CD8-positive, alpha-beta memory T cell (primary cell): ENCODE results near the gene ELOVL1. TPM values are rescaled to one million over a fixed set of nuclear protein-coding genes. Genes with fewer than 3 reads are reported as not detected.

Source experiments
- CTCF ChIA-PET: fragments of 350-600 bp; sonication (Branson Sonifier 250); formaldehyde crosslinking; loops from one replicate; lab custom pipeline; 2021; ENCODE audit warnings: antibody characterized with exemption; lab: Charles Lee
- POLR2A ChIA-PET: fragments of 350-600 bp; sonication (Branson Sonifier 250); formaldehyde crosslinking; loops from one replicate; lab custom pipeline; 2021; ENCODE audit warnings: antibody characterized with exemption; lab: Charles Lee
- DNase-seq, 5 donors: peaks; one replicate each; pipeline versions ENCODE4 v3.0.0 to v3.0.0-alpha.2; 2020 to 2022; ENCODE audit warnings: mixed read lengths in 1 of 5
- H3K27ac ChIP-seq: one replicate; pipeline ENCODE4 v1.7.0; 2013; ENCODE audit warnings: low read depth, mild to moderate bottlenecking, low read length, moderate library complexity
- H3K27me3 ChIP-seq: 2 replicates; pipeline ENCODE4 v1.7.0; 2013; ENCODE audit warnings: low read length, mild to moderate bottlenecking; ENCODE audit not compliant: insufficient read depth, poor library complexity, severe bottlenecking
- H3K36me3 ChIP-seq: 2 replicates; pipeline ENCODE4 v1.7.0; 2013; ENCODE audit warnings: mild to moderate bottlenecking, low read length, moderate library complexity; ENCODE audit not compliant: insufficient read depth
- H3K4me1 ChIP-seq: 2 replicates; pipeline ENCODE4 v1.7.0; 2013; ENCODE audit warnings: mild to moderate bottlenecking, low read length, moderate library complexity; ENCODE audit not compliant: insufficient read depth
- H3K4me3 ChIP-seq: 2 replicates; pipeline ENCODE4 v1.7.0; 2013; ENCODE audit warnings: mild to moderate bottlenecking, low read length
- H3K9me3 ChIP-seq: 2 replicates; pipeline ENCODE4 v1.7.0; 2013; ENCODE audit warnings: mild to moderate bottlenecking, low read length
- H3K27ac Mint-ChIP-seq, 8 donors: one replicate each; pipeline ENCODE4 v1.8.0; 2020 to 2021; ENCODE audit warnings: mixed read lengths in 8 of 8, mild to moderate bottlenecking in 6 of 8, inconsistent platforms in 3 of 8, moderate library complexity in 3 of 8
- H3K27me3 Mint-ChIP-seq, 2 donors: one replicate each; pipeline ENCODE4 v1.8.0; 2020 to 2021; ENCODE audit warnings: mixed read lengths in 2 of 2, mild to moderate bottlenecking in 1 of 2, moderate library complexity in 1 of 2
- H3K36me3 Mint-ChIP-seq, 3 donors: one replicate each; pipeline ENCODE4 v1.8.0; 2020 to 2021; ENCODE audit warnings: mixed read lengths in 3 of 3, inconsistent platforms in 1 of 3, mild to moderate bottlenecking in 1 of 3
- H3K4me1 Mint-ChIP-seq, 3 donors: one replicate each; pipeline ENCODE4 v1.8.0; 2020 to 2021; ENCODE audit warnings: mixed read lengths in 3 of 3, inconsistent platforms in 1 of 3, mild to moderate bottlenecking in 1 of 3
- H3K4me3 Mint-ChIP-seq, 7 donors: one replicate each; pipeline ENCODE4 v1.8.0; 2020 to 2021; ENCODE audit warnings: mixed read lengths in 7 of 7, mild to moderate bottlenecking in 6 of 7, moderate library complexity in 4 of 7, inconsistent platforms in 2 of 7
- H3K9me3 Mint-ChIP-seq, 5 donors: one replicate each; pipeline ENCODE4 v1.8.0; 2020 to 2022; ENCODE audit warnings: mixed read lengths in 5 of 5, mild to moderate bottlenecking in 3 of 5, moderate library complexity in 2 of 5, inconsistent platforms in 1 of 5
- polyA plus RNA-seq: library from polyadenylated mRNA; unstranded; fragments of 300-500 nt; fragmentation: Illumina TruSeq; gene quantifications from one replicate; pipeline ENCODE4 v1.2.3, GENCODE V29; 2021
- total RNA-seq, 2 experiments: library from RNA; stranded (reverse); gene quantifications; one replicate each; pipeline ENCODE4 v1.2.3, GENCODE V29; 2021

Gene ELOVL1
- total and polyA plus RNA-seq, 3 experiments from 2014 or later = 83.9 to 98.8 (median 89.1) TPM

DNA sequence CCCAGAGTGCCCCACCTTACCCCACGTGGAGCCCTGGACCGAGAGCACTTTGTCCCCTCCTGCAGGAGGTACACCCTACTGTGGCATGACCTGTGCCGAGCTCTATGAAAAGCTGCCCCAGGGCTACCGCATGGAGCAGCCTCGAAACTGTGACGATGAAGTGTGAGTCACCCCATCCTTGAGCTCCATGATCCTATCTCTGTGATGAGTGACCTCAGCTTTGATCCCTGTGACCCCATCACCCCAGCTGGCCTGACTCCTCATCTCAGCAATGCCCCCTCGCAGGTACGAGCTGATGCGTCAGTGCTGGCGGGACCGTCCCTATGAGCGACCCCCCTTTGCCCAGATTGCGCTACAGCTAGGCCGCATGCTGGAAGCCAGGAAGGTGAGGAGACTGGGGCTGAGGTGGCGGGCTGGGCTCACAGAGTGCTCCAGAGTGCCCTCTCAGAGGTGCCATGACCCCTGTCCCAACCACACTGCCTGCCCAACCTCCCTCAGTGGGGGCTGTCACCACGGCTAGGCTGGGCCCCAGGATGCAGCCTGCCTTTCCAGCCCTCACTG is 46.4 kb downstream of the ELOVL1 start:
- Histone ChIP-seq H3K36me3 (no peaks in the 10 kb centered on the region), H3K4me3 (no peak overlapping the region), H3K4me1 (no peaks in the 10 kb centered on the region), H3K27me3 (no peaks in the 10 kb centered on the region), H3K27ac (no peak overlapping the region), H3K9me3 (no peaks in the 10 kb centered on the region)
- H3K4me1 Mint-ChIP-seq = no peaks in the 10 kb centered on the region
- no peak overlapping the region for H3K4me3 Mint-ChIP-seq
- no peak for DNase-seq
- peaks cover 0 to 18% (median 1%) of the 10 kb centered on the region in 3 donors for H3K36me3 Mint-ChIP-seq
- peak overlapping the region in 1 of 8 donors; percentile 30 for H3K27ac Mint-ChIP-seq
- H3K9me3 Mint-ChIP-seq = peaks cover 8 to 19% (median 16%) of the 10 kb centered on the region in 5 donors
- ChIA-PET CTCF (no interaction called here), POLR2A (no interaction called here)
- peaks cover 0 to 1% of the 10 kb centered on the region in 2 donors for H3K27me3 Mint-ChIP-seq

DNA sequence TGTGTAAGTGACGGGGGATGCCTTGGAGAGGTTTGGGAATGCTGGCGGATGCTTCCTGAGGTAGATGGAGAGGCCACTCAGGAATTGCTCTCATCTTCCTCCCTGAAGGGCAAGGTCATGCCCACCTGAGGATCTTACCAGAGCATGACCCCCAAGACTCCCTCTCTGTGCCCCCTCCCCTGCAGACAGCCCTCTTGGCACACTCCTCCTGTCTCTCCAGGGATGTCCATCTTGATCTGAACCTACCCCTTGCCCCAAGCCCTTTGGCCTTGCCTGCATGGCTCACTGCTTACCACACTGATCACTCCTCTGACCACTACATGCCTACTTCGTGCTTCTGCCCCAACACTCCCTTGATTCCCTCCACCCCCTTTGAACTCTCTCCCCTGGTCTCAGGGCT is 48.0 kb downstream of the ELOVL1 start:
- Mint-ChIP-seq H3K27ac (peak overlapping the region in 2 of 8 donors; percentile 16 to 46), H3K36me3 (peaks cover 0 to 7% (median 1%) of the 10 kb centered on the region in 3 donors), H3K4me1 (no peaks in the 10 kb centered on the region), H3K27me3 (peaks cover 0 to 1% of the 10 kb centered on the region in 2 donors), H3K9me3 (peaks cover 3 to 7% (median 6%) of the 10 kb centered on the region in 5 donors), H3K4me3 (no peak overlapping the region)
- no peaks in the 10 kb centered on the region for H3K4me1 ChIP-seq
- H3K36me3 ChIP-seq = no peaks in the 10 kb centered on the region
- no peak overlapping the region for H3K27ac ChIP-seq
- ChIA-PET POLR2A (no interaction called here), CTCF (no interaction called here)
- no peaks in the 10 kb centered on the region for H3K27me3 ChIP-seq
- no peak for DNase-seq
- no peak overlapping the region for H3K4me3 ChIP-seq
- no peaks in the 10 kb centered on the region for H3K9me3 ChIP-seq

DNA sequence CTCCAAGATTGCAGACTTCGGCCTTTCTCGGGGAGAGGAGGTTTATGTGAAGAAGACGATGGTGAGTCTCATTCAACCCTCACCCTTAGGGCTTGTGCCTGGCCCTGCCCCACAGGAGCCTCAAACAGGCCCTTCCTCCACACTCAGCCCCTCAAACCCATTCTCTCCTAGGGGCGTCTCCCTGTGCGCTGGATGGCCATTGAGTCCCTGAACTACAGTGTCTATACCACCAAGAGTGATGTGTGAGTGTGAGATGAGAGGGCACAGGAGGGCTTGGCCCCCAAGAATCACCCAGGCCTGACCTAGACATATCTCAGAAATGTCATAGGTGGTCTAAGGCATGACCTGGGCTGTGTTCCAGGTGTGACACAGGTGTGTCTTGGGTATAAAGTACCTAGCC is 48.5 kb downstream of the ELOVL1 start:
- Histone ChIP-seq H3K36me3 (no peaks in the 10 kb centered on the region), H3K4me1 (no peaks in the 10 kb centered on the region), H3K27me3 (no peaks in the 10 kb centered on the region), H3K4me3 (no peak overlapping the region), H3K27ac (no peak overlapping the region), H3K9me3 (no peaks in the 10 kb centered on the region)
- Mint-ChIP-seq H3K4me3 (no peak overlapping the region), H3K27me3 (no peaks in the 10 kb centered on the region), H3K36me3 (peaks cover 0 to 2% (median 0%) of the 10 kb centered on the region in 3 donors), H3K4me1 (no peaks in the 10 kb centered on the region), H3K9me3 (peaks cover 0 to 3% (median 2%) of the 10 kb centered on the region in 5 donors), H3K27ac (no peak overlapping the region)
- no peak for DNase-seq
- CTCF ChIA-PET = no interaction called here
- POLR2A ChIA-PET = no interaction called here

DNA sequence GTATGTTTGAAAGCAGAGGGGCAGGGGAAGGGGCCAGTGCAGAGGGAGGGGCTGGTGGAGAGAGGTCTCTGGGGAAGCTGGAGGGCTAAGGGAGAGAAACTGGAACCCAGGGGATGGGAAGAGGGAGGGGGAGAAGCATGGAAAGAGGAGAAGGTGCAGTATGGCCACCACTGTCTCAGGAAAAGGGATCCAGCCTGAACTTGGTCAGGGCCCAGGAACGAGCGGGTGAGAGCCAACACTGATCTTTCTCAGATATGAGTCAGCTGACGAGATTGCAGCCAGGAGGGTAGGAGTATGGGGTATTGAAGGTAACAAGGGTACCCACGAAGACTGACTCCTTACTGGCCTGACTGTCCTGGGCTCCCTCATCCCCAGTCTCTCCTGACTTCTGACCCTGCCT is 49.0 kb downstream of the ELOVL1 start:
- CTCF ChIA-PET = no interaction called here

DNA sequence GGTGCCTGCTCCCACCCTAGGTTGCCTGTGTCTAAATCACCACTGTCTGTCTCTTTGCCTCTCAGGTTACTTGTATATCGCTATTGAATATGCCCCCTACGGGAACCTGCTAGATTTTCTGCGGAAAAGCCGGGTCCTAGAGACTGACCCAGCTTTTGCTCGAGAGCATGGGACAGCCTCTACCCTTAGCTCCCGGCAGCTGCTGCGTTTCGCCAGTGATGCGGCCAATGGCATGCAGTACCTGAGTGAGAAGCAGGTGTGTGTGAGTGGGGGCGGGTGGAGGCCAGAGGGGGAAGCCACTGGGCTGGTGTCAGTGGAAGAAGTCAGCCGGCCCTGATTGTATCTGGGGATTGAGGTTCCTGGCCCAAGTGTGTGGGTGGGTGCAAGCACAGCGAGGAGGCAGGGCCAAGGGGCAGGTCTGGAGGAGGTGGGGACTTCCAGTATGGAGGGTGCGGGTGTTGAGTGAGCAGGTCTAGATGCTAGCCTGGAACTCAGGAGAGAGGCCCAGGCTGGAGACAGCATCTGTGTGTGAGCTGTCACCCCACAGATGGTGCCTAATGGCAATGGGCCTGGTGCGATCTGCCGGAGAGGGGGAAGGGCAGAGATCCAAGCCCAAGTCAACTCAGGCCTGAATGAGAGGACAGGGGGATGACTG is 49.9 kb downstream of the ELOVL1 start:
- Mint-ChIP-seq H3K27ac (no peak overlapping the region), H3K4me3 (no peak overlapping the region), H3K27me3 (no peaks in the 10 kb centered on the region), H3K9me3 (no peaks in the 10 kb centered on the region), H3K36me3 (no peaks in the 10 kb centered on the region), H3K4me1 (no peaks in the 10 kb centered on the region)
- no peaks in the 10 kb centered on the region for H3K4me1 ChIP-seq
- CTCF ChIA-PET = no interaction called here
- no peaks in the 10 kb centered on the region for H3K36me3 ChIP-seq
- H3K9me3 ChIP-seq = no peaks in the 10 kb centered on the region
- H3K4me3 ChIP-seq = no peak overlapping the region
- no peaks in the 10 kb centered on the region for H3K27me3 ChIP-seq
- H3K27ac ChIP-seq = no peak overlapping the region
- POLR2A ChIA-PET = no interaction called here
- DNase-seq = no peak

More for the DNA sequence above, 49.0 kb downstream of the ELOVL1 start:
- Histone ChIP-seq H3K4me3 (no peak overlapping the region), H3K9me3 (no peaks in the 10 kb centered on the region), H3K4me1 (no peaks in the 10 kb centered on the region), H3K36me3 (no peaks in the 10 kb centered on the region), H3K27me3 (no peaks in the 10 kb centered on the region), H3K27ac (no peak overlapping the region)
- POLR2A ChIA-PET = no interaction called here
- no peak overlapping the region for H3K4me3 Mint-ChIP-seq
- H3K27ac Mint-ChIP-seq = peak overlapping the region in 1 of 8 donors; percentile 11
- no peaks in the 10 kb centered on the region for H3K36me3 Mint-ChIP-seq
- no peaks in the 10 kb centered on the region for H3K9me3 Mint-ChIP-seq
- DNase-seq = no peak
- no peaks in the 10 kb centered on the region for H3K27me3 Mint-ChIP-seq
- H3K4me1 Mint-ChIP-seq = no peaks in the 10 kb centered on the region

DNA sequence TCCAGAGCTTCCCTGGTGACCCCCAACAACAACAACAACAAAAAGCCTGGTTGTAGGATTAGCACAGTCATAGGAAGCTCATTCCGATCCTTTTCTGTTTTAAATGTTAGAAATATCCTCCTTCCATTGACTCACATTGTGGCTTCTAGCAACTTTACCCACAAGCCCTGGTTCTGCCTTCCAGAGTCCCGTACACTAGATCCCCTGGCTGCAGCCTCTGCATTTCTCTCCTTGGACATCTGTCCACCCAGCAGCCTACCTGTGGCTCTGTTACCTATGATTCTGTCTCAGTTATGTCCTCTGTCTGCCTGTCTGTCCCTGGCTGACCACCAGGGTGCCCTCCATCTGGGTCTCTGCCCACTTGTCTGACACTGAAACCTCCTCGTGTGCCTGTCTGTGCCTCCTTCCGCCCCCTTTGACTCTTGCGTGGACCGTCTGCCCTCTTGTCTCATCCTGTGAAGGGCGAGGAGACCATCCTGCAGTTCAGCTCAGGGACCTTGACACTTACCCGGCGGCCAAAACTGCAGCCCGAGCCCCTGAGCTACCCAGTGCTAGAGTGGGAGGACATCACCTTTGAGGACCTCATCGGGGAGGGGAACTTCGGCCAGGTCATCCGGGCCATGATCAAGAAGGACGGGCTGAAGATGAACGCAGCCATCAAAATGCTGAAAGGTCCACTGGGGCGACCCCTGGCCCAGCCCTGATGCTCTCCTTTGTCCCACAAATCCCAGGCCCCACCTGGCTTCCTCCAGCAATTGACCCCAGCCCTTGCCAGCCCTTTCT is 50.9 kb downstream of the ELOVL1 start:
- no peak overlapping the region for H3K27ac Mint-ChIP-seq
- no peaks in the 10 kb centered on the region for H3K36me3 Mint-ChIP-seq
- no peaks in the 10 kb centered on the region for H3K27me3 Mint-ChIP-seq
- H3K9me3 ChIP-seq = no peaks in the 10 kb centered on the region
- H3K27ac ChIP-seq = no peak overlapping the region
- H3K36me3 ChIP-seq = no peaks in the 10 kb centered on the region
- no peaks in the 10 kb centered on the region for H3K27me3 ChIP-seq
- no peak overlapping the region for H3K4me3 Mint-ChIP-seq
- H3K4me3 ChIP-seq = no peak overlapping the region
- no peaks in the 10 kb centered on the region for H3K4me1 Mint-ChIP-seq
- ChIA-PET CTCF (no interaction called here), POLR2A (no interaction called here)
- H3K4me1 ChIP-seq = no peaks in the 10 kb centered on the region
- no peak for DNase-seq
- no peaks in the 10 kb centered on the region for H3K9me3 Mint-ChIP-seq

DNA sequence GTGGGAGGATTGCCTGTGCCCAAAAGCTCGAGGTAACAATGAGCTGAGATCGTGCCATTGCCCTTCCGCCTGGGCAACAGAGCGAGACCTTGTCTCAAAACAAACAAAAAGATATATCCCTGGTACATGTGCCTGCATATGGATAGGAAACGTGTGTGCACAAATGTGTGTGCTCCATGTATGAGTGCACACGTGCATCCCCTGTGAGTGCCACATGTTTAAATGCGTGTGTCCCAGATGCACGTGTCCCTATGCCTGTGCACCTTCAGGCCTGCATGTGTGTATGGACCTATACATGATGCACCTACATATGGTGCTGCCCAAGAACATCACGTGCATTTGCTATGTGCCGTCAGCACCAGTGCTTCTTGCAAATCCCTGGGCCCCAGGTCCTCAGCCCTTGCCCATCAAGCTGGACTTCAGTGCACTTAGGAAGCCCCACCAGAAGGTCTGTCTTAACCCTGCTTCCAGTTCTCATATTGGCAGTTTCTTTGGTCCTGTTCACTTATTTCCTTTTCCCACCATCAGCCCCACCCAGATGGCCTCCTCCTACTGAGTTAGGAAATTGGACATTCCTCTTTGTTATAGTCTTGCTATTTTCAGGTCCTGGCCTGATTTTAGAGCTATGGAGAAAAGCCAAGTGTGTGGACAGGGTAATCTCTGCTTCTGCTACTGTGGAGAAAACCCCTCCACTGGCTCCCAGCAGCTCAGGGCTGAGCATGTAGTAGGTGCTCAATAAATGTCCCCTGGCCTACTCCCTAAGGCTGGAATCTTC is 51.7 kb downstream of the ELOVL1 start:
- no peaks in the 10 kb centered on the region for H3K4me1 Mint-ChIP-seq
- Histone ChIP-seq H3K4me1 (no peaks in the 10 kb centered on the region), H3K36me3 (no peaks in the 10 kb centered on the region), H3K9me3 (no peaks in the 10 kb centered on the region), H3K27ac (no peak overlapping the region), H3K27me3 (no peaks in the 10 kb centered on the region), H3K4me3 (no peak overlapping the region)
- ChIA-PET CTCF (no interaction called here), POLR2A (no interaction called here)
- H3K9me3 Mint-ChIP-seq = no peaks in the 10 kb centered on the region
- no peak overlapping the region for H3K4me3 Mint-ChIP-seq
- H3K36me3 Mint-ChIP-seq = no peaks in the 10 kb centered on the region
- no peak overlapping the region for H3K27ac Mint-ChIP-seq
- no peak for DNase-seq
- H3K27me3 Mint-ChIP-seq = no peaks in the 10 kb centered on the region

DNA sequence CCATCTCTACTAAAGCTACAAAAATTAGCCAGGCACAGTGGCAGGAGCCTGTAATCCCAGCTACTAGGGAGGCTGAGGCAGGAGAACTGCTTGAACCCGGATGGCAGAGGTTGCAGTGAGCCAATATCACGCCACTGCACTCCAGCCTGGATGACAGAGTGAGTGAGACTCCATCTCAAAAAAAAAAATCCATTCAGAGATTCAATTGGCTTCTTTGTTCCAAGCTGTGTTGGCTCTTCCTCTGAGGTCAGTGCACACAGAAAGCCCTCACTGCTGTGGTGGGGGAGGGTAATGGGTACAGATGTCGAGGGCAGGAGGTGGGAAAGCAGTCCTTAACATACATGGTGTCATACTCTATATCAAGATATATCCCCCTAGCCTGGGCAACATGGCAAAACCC is 52.3 kb downstream of the ELOVL1 start:
- no peak overlapping the region for H3K27ac Mint-ChIP-seq
- H3K36me3 ChIP-seq = no peaks in the 10 kb centered on the region
- no peaks in the 10 kb centered on the region for H3K27me3 Mint-ChIP-seq
- H3K27ac ChIP-seq = no peak overlapping the region
- ChIA-PET CTCF (no interaction called here), POLR2A (no interaction called here)
- H3K4me1 Mint-ChIP-seq = no peaks in the 10 kb centered on the region
- H3K36me3 Mint-ChIP-seq = no peaks in the 10 kb centered on the region
- H3K27me3 ChIP-seq = no peaks in the 10 kb centered on the region
- DNase-seq = no peak
- no peak overlapping the region for H3K4me3 ChIP-seq
- H3K9me3 ChIP-seq = no peaks in the 10 kb centered on the region
- H3K4me1 ChIP-seq = no peaks in the 10 kb centered on the region
- no peak overlapping the region for H3K4me3 Mint-ChIP-seq
- H3K9me3 Mint-ChIP-seq = no peaks in the 10 kb centered on the region
